Occipital lobe (tissue), 2 donors: Measurements from ENCODE around the gene NECAP2. TPM values are rescaled to one million over a fixed set of nuclear protein-coding genes. Genes with fewer than 3 reads are reported as not detected.
"Not testable (repeated sequence)": the region's sequence is repeated elsewhere in the genome, so short reads cannot be mapped to it uniquely, and the experiment has no call there.

Experiments used
- DNase-seq: peaks from one replicate; lab custom pipeline; 2025; lab: John Stamatoyannopoulos, UW
- total RNA-seq: library from RNA; depleted of rRNA; stranded (reverse); fragments of >200 nt; gene quantifications from one replicate; pipeline ENCODE4 v1.2.3, GENCODE V29; 2014

NECAP2 gene
- total RNA-seq, 1 donor from 2014 or later = 25.9 TPM

GRCh38 chr1:16456151-16456550, 15.6 kb downstream of the NECAP2 start:
- not testable (repeated sequence) for DNase-seq

- DNase-seq = no peak
Observed at GRCh38 chr1:16458831-16459230, 18.3 kb downstream of the NECAP2 start.

- no peak for DNase-seq
Observed at GRCh38 chr1:16459352-16459925, 18.9 kb downstream of the NECAP2 start.

GRCh38 chr1:16461681-16462080, 21.2 kb downstream of the NECAP2 start:
- no peak for DNase-seq

- DNase-seq = no peak
Observed at GRCh38 chr1:16462773-16463330, 22.3 kb downstream of the NECAP2 start.

GRCh38 chr1:16464917-16465625, 24.5 kb downstream of the NECAP2 start:
- no peak for DNase-seq

GRCh38 chr1:16468558-16468957, 28.0 kb downstream of the NECAP2 start:
- no peak for DNase-seq

- no peak for DNase-seq
Observed at GRCh38 chr1:16474166-16474800, 33.8 kb downstream of the NECAP2 start.

GRCh38 chr1:16474891-16475290, 34.4 kb downstream of the NECAP2 start:
- DNase-seq = not testable (repeated sequence)

GRCh38 chr1:16475771-16476770, 35.5 kb downstream of the NECAP2 start:
- DNase-seq = not testable (repeated sequence)

- DNase-seq = no peak
Observed at GRCh38 chr1:16478091-16478490, 37.6 kb downstream of the NECAP2 start.

GRCh38 chr1:16483146-16483545, 42.6 kb downstream of the NECAP2 start:
- DNase-seq = not testable (repeated sequence)

GRCh38 chr1:16483639-16484500, 43.3 kb downstream of the NECAP2 start:
- DNase-seq = not testable (repeated sequence)

- no peak for DNase-seq
Observed at GRCh38 chr1:16484501-16484835, 43.9 kb downstream of the NECAP2 start.

- no peak for DNase-seq
Observed at GRCh38 chr1:16484931-16485330, 44.4 kb downstream of the NECAP2 start.

- not testable (repeated sequence) for DNase-seq
Observed at GRCh38 chr1:16486316-16486715, 45.8 kb downstream of the NECAP2 start.

GRCh38 chr1:16487011-16487410, 46.5 kb downstream of the NECAP2 start:
- not testable (repeated sequence) for DNase-seq

- not testable (repeated sequence) for DNase-seq
Observed at GRCh38 chr1:16489195-16489880, 48.8 kb downstream of the NECAP2 start.

- no peak for DNase-seq
Observed at GRCh38 chr1:16491056-16491675, 50.6 kb downstream of the NECAP2 start.
